Stimulated activated CD4-positive, alpha-beta T cell treated with anti-CD3 and anti-CD28 coated beads, Interleukin-4, amount 100 ng/mL, for 4 hours (primary cell): ENCODE data around the gene BCAS3.
"Not testable (repeated sequence)": the region's sequence is repeated elsewhere in the genome, so short reads cannot be mapped to it uniquely, and the experiment has no call there.

ENCODE experiments used
- DNase-seq, 2 experiments: peaks; one replicate each; pipeline ENCODE4 v3.0.0-alpha.2; 2020

The BCAS3 gene

GRCh38 chr17:60677308-60678117 is at the start of gene BCAS3:
Gene BCAS3, plus strand, starts transcription at chr17:60677851.
- peak; percentile 87 to 97 for DNase-seq

GRCh38 chr17:60628252-60628889 is 49.3 kb upstream of the BCAS3 start:
- DNase-seq = no peak

GRCh38 chr17:60629120-60629519 is 48.5 kb upstream of the BCAS3 start:
- no peak for DNase-seq

- DNase-seq = no peak
Measured at GRCh38 chr17:60630352-60630751, 47.3 kb upstream of the BCAS3 start.

GRCh38 chr17:60631119-60631518 is 46.5 kb upstream of the BCAS3 start:
- DNase-seq = no peak

- no peak for DNase-seq
Measured at GRCh38 chr17:60637683-60638082, 40.0 kb upstream of the BCAS3 start.

GRCh38 chr17:60639019-60639330 is 38.7 kb upstream of the BCAS3 start:
- DNase-seq = no peak

- no peak for DNase-seq
Measured at GRCh38 chr17:60640503-60640902, 37.1 kb upstream of the BCAS3 start.

GRCh38 chr17:60641126-60641525 is 36.5 kb upstream of the BCAS3 start:
- DNase-seq = no peak

- peak in 1 of 2 experiments; percentile 27 for DNase-seq
Measured at GRCh38 chr17:60641810-60642220, 35.8 kb upstream of the BCAS3 start.

- no peak for DNase-seq
Measured at GRCh38 chr17:60645918-60646523, 31.6 kb upstream of the BCAS3 start.

- DNase-seq = no peak
Measured at GRCh38 chr17:60646701-60647100, 30.9 kb upstream of the BCAS3 start.

- DNase-seq = no peak
Measured at GRCh38 chr17:60647705-60648104, 29.9 kb upstream of the BCAS3 start.

- DNase-seq = no peak
Measured at GRCh38 chr17:60652454-60653247, 25.0 kb upstream of the BCAS3 start.

GRCh38 chr17:60653569-60653968 is 24.1 kb upstream of the BCAS3 start:
- DNase-seq = no peak

- DNase-seq = no peak
Measured at GRCh38 chr17:60656499-60656898, 21.2 kb upstream of the BCAS3 start.

- DNase-seq = no peak
Measured at GRCh38 chr17:60659156-60659555, 18.5 kb upstream of the BCAS3 start.

GRCh38 chr17:60661489-60661888 is 16.2 kb upstream of the BCAS3 start:
- DNase-seq = no peak

GRCh38 chr17:60664022-60664421 is 13.6 kb upstream of the BCAS3 start:
- no peak for DNase-seq

- no peak for DNase-seq
Measured at GRCh38 chr17:60665602-60666001, 12.0 kb upstream of the BCAS3 start.

GRCh38 chr17:60668741-60669140 is 8.9 kb upstream of the BCAS3 start:
- not testable (repeated sequence) for DNase-seq

- DNase-seq = no peak
Measured at GRCh38 chr17:60671482-60671881, 6.2 kb upstream of the BCAS3 start.

- DNase-seq = not testable (repeated sequence)
Measured at GRCh38 chr17:60674637-60675036, 3.0 kb upstream of the BCAS3 start.
